Measurements from ENCODE around the gene MTM1.

MTM1 gene

GRCh38 chrX:150548684-150549083, 19.7 kb upstream of the MTM1 start:
- DNase-seq (ENCODE audit: low read depth) = peak; percentile 63
- TF ChIP-seq, protein P1, sequence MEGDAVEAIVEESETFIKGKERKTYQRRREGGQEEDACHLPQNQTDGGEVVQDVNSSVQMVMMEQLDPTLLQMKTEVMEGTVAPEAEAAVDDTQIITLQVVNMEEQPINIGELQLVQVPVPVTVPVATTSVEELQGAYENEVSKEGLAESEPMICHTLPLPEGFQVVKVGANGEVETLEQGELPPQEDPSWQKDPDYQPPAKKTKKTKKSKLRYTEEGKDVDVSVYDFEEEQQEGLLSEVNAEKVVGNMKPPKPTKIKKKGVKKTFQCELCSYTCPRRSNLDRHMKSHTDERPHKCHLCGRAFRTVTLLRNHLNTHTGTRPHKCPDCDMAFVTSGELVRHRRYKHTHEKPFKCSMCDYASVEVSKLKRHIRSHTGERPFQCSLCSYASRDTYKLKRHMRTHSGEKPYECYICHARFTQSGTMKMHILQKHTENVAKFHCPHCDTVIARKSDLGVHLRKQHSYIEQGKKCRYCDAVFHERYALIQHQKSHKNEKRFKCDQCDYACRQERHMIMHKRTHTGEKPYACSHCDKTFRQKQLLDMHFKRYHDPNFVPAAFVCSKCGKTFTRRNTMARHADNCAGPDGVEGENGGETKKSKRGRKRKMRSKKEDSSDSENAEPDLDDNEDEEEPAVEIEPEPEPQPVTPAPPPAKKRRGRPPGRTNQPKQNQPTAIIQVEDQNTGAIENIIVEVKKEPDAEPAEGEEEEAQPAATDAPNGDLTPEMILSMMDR (IDR thresholded peaks at IDR 0.05; ENCODE audit: insufficient read depth, low read depth, low read length, missing control alignments) = no peak
- H3K4me3 ChIP-seq (ENCODE audit: low read length) = no peak overlapping the region

DNA sequence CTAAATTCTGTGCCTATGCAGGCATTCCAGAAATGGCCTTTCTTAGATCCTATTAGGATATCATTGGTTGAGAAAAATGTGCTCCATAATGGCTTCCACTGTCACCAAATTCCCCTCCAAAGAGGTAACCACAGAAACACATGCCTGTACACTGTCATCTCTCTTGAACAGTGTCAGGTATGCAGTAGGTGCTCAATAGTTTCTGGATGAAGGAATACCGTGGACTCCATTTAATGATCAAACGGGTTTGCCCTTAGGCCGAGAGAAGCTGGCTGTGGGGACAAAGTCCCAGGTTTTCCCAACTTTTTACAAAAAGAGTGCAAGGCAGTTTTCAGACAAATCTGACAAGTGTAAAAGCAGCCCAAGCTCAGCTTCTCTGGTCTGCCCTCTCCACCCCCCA, 16.5 kb upstream of the MTM1 start:
- no peak overlapping the region for H3K4me3 ChIP-seq (ENCODE audit: low read length)
- TF ChIP-seq, protein P1 (IDR thresholded peaks at IDR 0.05; ENCODE audit: insufficient read depth, low read depth, low read length, missing control alignments) = no peak
- DNase-seq (ENCODE audit: low read depth) = no peak

- no peak overlapping the region for H3K4me3 ChIP-seq (ENCODE audit: low read length)
- TF ChIP-seq, protein P1 (IDR thresholded peaks at IDR 0.05; ENCODE audit: insufficient read depth, low read depth, low read length, missing control alignments) = no peak
- no peak for DNase-seq (ENCODE audit: low read depth)
Measured at GRCh38 chrX:150558424-150558823, 10.0 kb upstream of the MTM1 start.

- TF ChIP-seq, protein P1 (IDR thresholded peaks at IDR 0.05; ENCODE audit: insufficient read depth, low read depth, low read length, missing control alignments) = no peak
- no peak for DNase-seq (ENCODE audit: low read depth)
Measured at GRCh38 chrX:150564838-150565237, 3.6 kb upstream of the MTM1 start.

GRCh38 chrX:150565551-150565950, 2.9 kb upstream of the MTM1 start:
- DNase-seq (ENCODE audit: low read depth) = no peak
- TF ChIP-seq, protein P1 (IDR thresholded peaks at IDR 0.05; ENCODE audit: insufficient read depth, low read depth, low read length, missing control alignments) = no peak
- H3K4me3 ChIP-seq (ENCODE audit: low read length) = no peak overlapping the region

More at GRCh38 chrX:150564838-150565237, 3.6 kb upstream of the MTM1 start:
- no peak overlapping the region for H3K4me3 ChIP-seq (ENCODE audit: low read length)

DNA sequence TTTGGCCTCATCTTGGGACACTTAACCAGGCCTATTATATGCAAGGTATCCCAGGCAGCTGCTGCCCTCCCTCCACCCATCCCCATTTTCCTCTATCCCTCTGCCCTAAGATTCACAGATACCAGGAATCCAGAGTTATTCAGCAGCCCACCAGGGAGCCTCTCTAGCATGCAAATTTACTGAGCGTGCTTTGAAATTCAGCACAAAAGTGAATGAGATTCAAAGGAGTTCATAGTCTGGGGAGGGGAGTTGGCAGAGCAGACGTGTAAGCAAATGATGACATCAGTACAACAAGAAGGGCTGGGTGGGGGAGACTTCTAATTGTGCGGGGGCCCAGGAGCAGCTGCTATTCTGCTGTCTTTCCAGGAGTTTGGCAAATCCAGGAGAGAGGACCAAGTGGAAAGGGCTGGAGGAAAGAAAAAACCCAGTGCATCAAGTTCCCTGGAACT, 1.7 kb upstream of the MTM1 start:
- no peak for DNase-seq (ENCODE audit: low read depth)
- TF ChIP-seq, protein P1 (IDR thresholded peaks at IDR 0.05; ENCODE audit: insufficient read depth, low read depth, low read length, missing control alignments) = no peak
- no peak overlapping the region for H3K4me3 ChIP-seq (ENCODE audit: low read length)

GRCh38 chrX:150567645-150568319, 639 bp upstream of the MTM1 start:
- peak overlapping the region; percentile 19 for H3K4me3 ChIP-seq (ENCODE audit: low read length)
- DNase-seq (ENCODE audit: low read depth) = no peak
- TF ChIP-seq, protein P1 (IDR thresholded peaks at IDR 0.05; ENCODE audit: insufficient read depth, low read depth, low read length, missing control alignments) = no peak

Measured in epithelial cell of esophagus (primary cell).